NCI-H187 (cell line): ENCODE data around the gene ELN.

Source experiments
- DNase-seq, 2 experiments: peaks; one replicate each; lab custom pipeline; 2025; lab: John Stamatoyannopoulos, UW

The ELN gene

DNA sequence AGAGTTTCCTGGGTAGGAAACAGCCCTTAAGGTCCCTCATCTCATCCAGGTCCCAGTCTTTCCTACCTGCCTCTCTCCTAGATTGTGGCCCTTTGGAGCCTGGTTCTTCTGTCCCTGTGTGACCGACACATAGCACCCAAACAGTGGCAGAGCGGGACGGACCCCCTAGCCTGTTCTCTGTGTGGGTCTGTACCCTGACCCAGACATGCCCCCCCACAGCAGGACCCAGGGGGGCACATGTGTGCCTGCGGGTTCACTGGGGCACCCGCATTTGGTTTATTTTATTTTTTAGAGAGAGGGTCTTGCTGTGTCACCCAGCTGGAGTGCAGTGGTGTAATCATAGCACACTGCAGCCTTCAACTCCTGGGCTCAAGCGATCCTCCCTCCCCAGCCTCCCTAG is 67.2 kb downstream of the ELN start:
- DNase-seq: no peak

DNA sequence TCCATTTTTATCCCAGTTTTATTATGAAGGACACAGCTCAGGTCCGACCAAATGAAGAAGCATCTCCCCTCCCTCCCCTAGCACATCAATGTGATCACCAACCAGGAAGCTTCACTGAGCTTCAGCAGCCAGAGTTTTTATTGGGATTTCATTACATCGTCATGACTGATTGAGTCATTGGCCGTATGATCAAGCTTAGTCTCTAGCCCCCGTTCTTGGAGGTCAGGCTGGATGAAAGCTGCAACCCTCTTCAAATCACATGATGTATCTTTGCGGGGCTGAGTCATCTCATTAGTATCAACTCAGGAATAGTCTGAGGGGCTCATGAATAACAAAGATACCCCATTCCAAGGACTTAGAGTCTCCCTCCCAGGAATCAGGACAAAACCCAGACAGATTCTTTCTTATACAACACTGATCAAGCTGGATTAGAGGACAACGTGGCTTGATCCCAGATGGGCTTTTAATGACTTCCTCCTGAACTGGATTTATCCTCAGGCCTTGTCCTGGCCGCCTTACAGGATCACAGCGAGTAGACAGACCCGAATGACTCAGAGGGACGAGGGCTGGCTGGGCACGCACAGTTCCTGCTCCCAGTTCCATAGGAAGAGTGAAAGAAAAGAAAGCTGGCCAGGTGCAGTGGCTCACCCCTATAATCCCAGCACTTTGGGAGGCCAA is 70.1 kb downstream of the ELN start:
- no peak for DNase-seq

- no peak for DNase-seq
These were observed 71.1 kb downstream of the ELN start for GRCh38 chr7:74099031-74099430.

DNA sequence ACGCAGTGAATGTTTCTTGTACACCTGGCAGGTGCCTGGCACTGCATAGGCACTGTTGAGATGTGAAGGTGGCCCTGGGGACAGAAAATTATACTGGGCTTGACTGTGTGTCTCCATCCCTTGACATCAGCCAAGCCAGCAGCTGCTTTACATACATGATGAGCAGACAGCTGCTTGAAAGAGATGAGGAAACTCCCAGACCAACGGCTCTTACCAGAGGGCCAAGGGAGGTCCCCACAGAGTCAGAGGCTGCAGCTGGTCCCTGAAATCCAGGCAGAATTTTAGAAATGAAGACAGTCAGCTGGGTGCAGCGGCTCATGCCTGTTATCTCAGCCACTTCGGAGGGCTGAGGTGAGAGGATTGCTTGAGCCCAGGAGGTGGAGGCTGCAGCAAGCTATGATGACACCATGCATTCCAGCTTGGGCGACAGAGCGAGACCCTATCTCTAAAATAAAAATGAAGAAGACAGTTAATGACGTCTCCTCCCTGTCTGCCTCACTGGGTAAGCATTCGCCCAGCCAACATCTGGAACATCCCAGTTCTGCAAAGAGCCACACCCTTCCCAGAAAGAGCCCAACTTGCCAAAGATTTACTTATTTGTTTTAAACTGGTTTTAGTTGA is 73.2 kb downstream of the ELN start:
- DNase-seq: peak; percentile 36 to 48

DNA sequence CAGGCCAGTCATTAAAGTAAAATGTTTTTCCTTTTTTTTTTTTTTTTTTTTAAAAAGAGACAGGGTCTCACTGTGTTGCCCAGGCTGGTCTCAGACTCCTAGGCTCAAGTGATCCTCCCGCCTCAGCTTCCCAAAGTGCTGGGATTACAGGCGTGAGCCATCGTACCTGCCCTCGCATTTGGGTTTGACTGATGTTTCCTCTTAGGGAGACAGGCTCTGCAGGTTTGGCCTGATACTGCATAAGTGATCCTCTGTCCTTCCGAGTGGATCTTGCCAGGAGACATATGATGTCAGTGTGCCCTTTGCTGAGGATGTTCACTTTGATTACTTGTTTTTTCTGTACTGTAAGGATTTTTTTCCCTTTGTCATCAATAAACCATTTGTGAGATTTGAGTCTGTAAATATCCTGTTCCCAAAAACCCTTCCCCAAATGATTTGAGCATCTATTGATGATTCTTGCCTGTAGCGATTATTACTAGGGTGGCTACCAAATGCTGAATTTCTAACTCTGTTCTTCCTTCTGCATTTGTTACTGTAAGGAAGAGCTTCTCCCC is 75.3 kb downstream of the ELN start:
- DNase-seq: no peak

DNA sequence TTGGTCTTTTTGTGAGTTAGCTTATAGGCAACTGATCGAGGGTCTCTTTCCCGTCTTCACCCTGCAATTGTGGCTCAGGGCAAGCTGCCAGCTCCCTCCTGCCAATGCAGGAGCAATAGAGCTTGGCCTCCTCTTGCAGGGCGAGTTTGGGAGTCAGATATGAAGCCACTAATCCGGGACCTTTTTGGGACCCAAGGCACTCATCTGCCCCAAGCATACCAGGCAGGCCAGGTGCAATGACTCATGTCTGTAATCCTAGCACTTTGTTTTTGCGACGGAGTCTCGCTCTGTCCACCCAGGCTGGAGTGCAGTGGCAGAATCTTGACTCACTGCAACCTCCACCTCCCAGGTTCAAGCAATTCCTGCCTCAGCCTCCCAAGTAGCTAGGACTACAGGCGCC is 76.7 kb downstream of the ELN start:
- no peak for DNase-seq

DNA sequence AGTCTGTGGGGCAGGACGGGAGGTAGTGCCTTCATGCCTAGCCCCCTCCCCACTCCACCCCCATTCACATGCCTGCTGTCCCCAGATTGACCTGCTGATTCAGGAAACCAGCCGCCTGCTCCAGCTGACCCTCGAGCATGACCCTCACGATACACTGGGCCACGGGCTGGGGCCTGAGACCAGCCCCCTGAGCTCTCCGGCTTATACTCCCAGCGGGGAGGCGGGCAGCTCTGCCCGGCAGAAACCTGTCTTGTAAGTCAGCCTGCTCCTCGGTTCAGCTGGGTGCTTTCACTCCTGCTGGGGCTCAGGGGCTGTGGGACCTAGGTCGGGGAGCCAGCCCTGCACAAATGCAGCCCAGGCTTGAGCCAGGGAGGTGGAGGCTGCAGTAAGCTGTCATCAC is 78.0 kb downstream of the ELN start:
- no peak for DNase-seq

- no peak for DNase-seq
These were observed 78.9 kb downstream of the ELN start for GRCh38 chr7:74106846-74107245.

- no peak for DNase-seq
These were observed 87.4 kb downstream of the ELN start for GRCh38 chr7:74115326-74115725.

DNA sequence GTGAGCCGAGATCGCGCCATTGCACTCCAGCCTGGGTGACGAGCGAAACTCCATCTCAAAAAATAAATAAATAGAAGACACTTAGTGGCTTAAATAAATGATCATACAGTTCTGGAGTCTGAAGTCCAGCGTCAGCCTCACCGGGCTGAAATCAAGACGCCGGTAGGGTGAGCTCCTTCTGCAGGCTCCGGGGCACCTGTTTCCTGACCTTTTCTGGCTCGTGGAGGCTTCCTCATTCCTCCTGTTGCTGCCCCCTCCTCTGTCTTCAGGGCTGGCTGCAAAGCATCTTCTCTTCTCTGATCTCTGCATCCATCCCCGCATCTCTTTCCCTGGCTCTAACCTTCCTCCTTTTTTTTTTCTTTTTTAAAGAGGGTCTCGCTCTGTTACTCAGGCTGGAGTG is 88.4 kb downstream of the ELN start:
- DNase-seq: no peak
